IMR-90 (cell line): ENCODE results near the gene MUC5AC. TPM values are rescaled to one million over a fixed set of nuclear protein-coding genes. Genes with fewer than 3 reads are reported as not detected.

Experiments
- ATAC-seq: fragments of 200-7000 bp; cut with Tn5 transposase; 2 replicates; pipeline ENCODE4 v1.9.1; 2020; ENCODE audit warnings: low read depth, mild to moderate bottlenecking, moderate library complexity
- BruUV-seq: library from RNA; stranded (reverse); fragments of 400-500 nt; replicated peaks from 2 replicates; lab custom pipeline; 2021; lab: Mats Ljungman, UMichigan
- CTCF ChIA-PET: fragments of 300-600 bp; formaldehyde crosslinking; extraction: SDS; loops from one replicate; lab custom pipeline; 2021; ENCODE audit warnings: antibody characterized with exemption; lab: Yijun Ruan, JAX
- POLR2A ChIA-PET: fragments of 300-600 bp; sonication (Branson Sonifier 250); formaldehyde crosslinking; loops from one replicate; lab custom pipeline; 2022; ENCODE audit warnings: antibody characterized with exemption; ENCODE audit not compliant: unreplicated experiment; lab: Charles Lee
- DNase-seq: peaks from one replicate; pipeline ENCODE4 v3.0.0; 2013
- H2AFZ ChIP-seq: replicated peaks from 2 replicates; pipeline ENCODE3; 2013; ENCODE audit warnings: low read length, mild to moderate bottlenecking; ENCODE audit not compliant: poor library complexity
- H2AK5ac ChIP-seq: 2 replicates; pipeline ENCODE4 v1.6.1; 2013; ENCODE audit warnings: low read depth, low read length, inconsistent platforms
- H2AK9ac ChIP-seq: replicated peaks from 2 replicates; pipeline ENCODE3; 2013; ENCODE audit warnings: mild to moderate bottlenecking, low read depth, low read length, moderate library complexity; ENCODE audit not compliant: poor library complexity
- H2BK120ac ChIP-seq: 2 replicates; pipeline ENCODE4 v1.6.1; 2013; ENCODE audit warnings: low read depth, low read length, inconsistent platforms
- H2BK15ac ChIP-seq: 3 replicates; pipeline ENCODE4 v1.6.1; 2013; ENCODE audit warnings: low read depth, low read length, inconsistent platforms
- H2BK20ac ChIP-seq: 2 replicates; pipeline ENCODE4 v1.6.1; 2013; ENCODE audit warnings: low read depth, mild to moderate bottlenecking, inconsistent platforms, low read length, moderate library complexity
- H2BK5ac ChIP-seq: 2 replicates; pipeline ENCODE4 v1.6.1; 2013; ENCODE audit warnings: mild to moderate bottlenecking, low read depth, low read length, inconsistent platforms; ENCODE audit not compliant: poor library complexity, severe bottlenecking
- H3K14ac ChIP-seq: replicated peaks from 2 replicates; pipeline ENCODE4 v1.6.1; 2013; ENCODE audit warnings: low read depth, low read length, inconsistent platforms
- H3K18ac ChIP-seq: 2 replicates; pipeline ENCODE4 v1.6.1; 2013; ENCODE audit warnings: low read depth, low read length, control low read depth
- H3K23ac ChIP-seq: 2 replicates; pipeline ENCODE4 v1.6.1; 2013; ENCODE audit warnings: low read depth, low read length, inconsistent platforms
- H3K27ac ChIP-seq: 2 replicates; pipeline ENCODE4 v1.5.1; 2013; ENCODE audit warnings: mild to moderate bottlenecking, control low read depth, low read length; ENCODE audit not compliant: insufficient read depth
- H3K27me3 ChIP-seq: 2 replicates; pipeline ENCODE4 v1.6.1; 2013; ENCODE audit warnings: low read length; ENCODE audit not compliant: control insufficient read depth, insufficient read depth
- H3K36me3 ChIP-seq: 2 replicates; pipeline ENCODE4 v1.6.1; 2013; ENCODE audit warnings: low read length, mixed read lengths; ENCODE audit not compliant: control insufficient read depth, insufficient read depth
- H3K4ac ChIP-seq: 2 replicates; pipeline ENCODE4 v1.6.1; 2013; ENCODE audit warnings: low read depth, low read length, inconsistent platforms
- H3K4me1 ChIP-seq: 2 replicates; pipeline ENCODE4 v1.6.1; 2013; ENCODE audit warnings: low read length, mixed read lengths; ENCODE audit not compliant: control insufficient read depth, insufficient read depth
- H3K4me2 ChIP-seq: 2 replicates; pipeline ENCODE4 v1.6.1; 2013; ENCODE audit warnings: low read depth, mild to moderate bottlenecking, control low read depth, low read length, moderate library complexity
- H3K4me3 ChIP-seq: 2 replicates; pipeline ENCODE4 v1.5.1; 2013; ENCODE audit warnings: low read depth, mild to moderate bottlenecking, control low read depth, low read length, moderate library complexity; ENCODE audit not compliant: insufficient read depth
- H3K56ac ChIP-seq: 2 replicates; pipeline ENCODE4 v1.6.1; 2013; ENCODE audit warnings: low read length, inconsistent platforms; ENCODE audit not compliant: insufficient read depth; ENCODE audit errors: extremely low read depth
- H3K79me1 ChIP-seq, 2 experiments: 2 replicates each; pipeline ENCODE4 v1.6.1; 2013; ENCODE audit warnings: low read length in 2 of 2, inconsistent platforms in 1 of 2, low read depth in 1 of 2
- H3K9ac ChIP-seq: 2 replicates; pipeline ENCODE4 v1.6.1; 2013; ENCODE audit warnings: low read depth, low read length, control low read depth
- H3K9me1 ChIP-seq: 2 replicates; pipeline ENCODE4 v1.6.1; 2013; ENCODE audit warnings: low read length, inconsistent platforms; ENCODE audit not compliant: insufficient read depth
- H3K9me3 ChIP-seq: 2 replicates; pipeline ENCODE4 v1.6.1; 2013; ENCODE audit warnings: low read length; ENCODE audit not compliant: control insufficient read depth, insufficient read depth
- H4K20me1 ChIP-seq: 2 replicates; pipeline ENCODE4 v1.6.1; 2013; ENCODE audit warnings: low read length, inconsistent platforms; ENCODE audit not compliant: insufficient read depth
- H4K5ac ChIP-seq: 2 replicates; pipeline ENCODE4 v1.6.1; 2013; ENCODE audit warnings: mild to moderate bottlenecking, low read depth, low read length, control low read depth
- H4K8ac ChIP-seq, 2 experiments: 2 replicates each; pipeline ENCODE4 v1.6.1; 2013; ENCODE audit warnings: low read depth in 2 of 2, low read length in 2 of 2, control low read depth in 1 of 2, inconsistent platforms in 1 of 2
- H4K91ac ChIP-seq: 2 replicates; pipeline ENCODE4 v1.6.1; 2013; ENCODE audit warnings: low read depth, low read length, inconsistent platforms; ENCODE audit not compliant: insufficient read depth
- CEBPB ChIP-seq: IDR thresholded peaks from 2 replicates; pipeline ENCODE4 v1.6.1; 2012; ENCODE audit warnings: low read depth, low read length, improper control_type of control experiment
- CHD1 ChIP-seq: IDR thresholded peaks from 2 replicates; pipeline ENCODE4 v1.6.1; 2012; ENCODE audit warnings: low read depth, low read length, improper control_type of control experiment
- CTCF ChIP-seq: conservative IDR thresholded peaks from 2 replicates; pipeline ENCODE4 v1.5.1; 2012; ENCODE audit warnings: mild to moderate bottlenecking, low read depth, low read length, improper control_type of control experiment
- ELK1 ChIP-seq: fragments of 150-350 bp; IDR thresholded peaks from 2 replicates; pipeline ENCODE4 v1.6.1; 2016; ENCODE audit warnings: low read depth, mild to moderate bottlenecking, low read length, moderate library complexity, borderline replicate concordance
- FOS ChIP-seq: fragments of 150-350 bp; IDR thresholded peaks from 2 replicates; pipeline ENCODE4 v1.6.1; 2016; ENCODE audit warnings: low read depth, low read length
- MXI1 ChIP-seq: IDR thresholded peaks from 2 replicates; pipeline ENCODE4 v1.6.1; 2012; ENCODE audit warnings: low read depth, mild to moderate bottlenecking, low read length, moderate library complexity, borderline replicate concordance
- NFE2L2 ChIP-seq: fragments of 150-350 bp; IDR thresholded peaks from 2 replicates; pipeline ENCODE4 v1.6.1; 2016; ENCODE audit warnings: low read depth, mild to moderate bottlenecking, low read length
- RFX5 ChIP-seq: IDR thresholded peaks from 2 replicates; pipeline ENCODE4 v1.8.0; 2012; ENCODE audit warnings: low read depth, mild to moderate bottlenecking, low read length, moderate library complexity
- SMC3 ChIP-seq: fragments of 150-350 bp; IDR thresholded peaks from 2 replicates; pipeline ENCODE4 v1.6.1; 2016; ENCODE audit warnings: low read depth, mild to moderate bottlenecking, antibody characterized with exemption, low read length, moderate library complexity
- WGBS, 2 experiments: methylation state at CpG; one replicate each; pipeline versions ENCODE4 v1.1.5 to v1.1.7; 2013; ENCODE audit warnings: missing lambda C conversion rate in 2 of 2; ENCODE audit not compliant: insufficient read length in 1 of 2; ENCODE audit errors: extremely low coverage in 2 of 2; 5-methylcytosine and 5-hydroxymethylcytosine counted together
- dilution Hi-C: fragments of 300-500 bp; cut with HindIII; formaldehyde crosslinking; loops from one replicate; pipeline ENCODE4 v1.14.3; 2018; ENCODE audit warnings: low sequenced_read_pairs; ENCODE audit not compliant: unreplicated experiment
- in situ Hi-C: fragments of 300-500 bp; cut with MboI; formaldehyde crosslinking; loops from 3 replicates; pipeline ENCODE4 v1.14.3; 2019; ENCODE audit warnings: low sequenced_read_pairs, inconsistent platforms, mixed read lengths
- intact Hi-C: fragments of 100-400 bp; cut with micrococcal nuclease; formaldehyde crosslinking; loops from 2 replicates; pipeline ENCODE4 v1.10.0; 2022
- polyA plus RNA-seq, 3 experiments: library from polyadenylated mRNA; depleted of rRNA; stranded (reverse); fragments of >200 nt; gene quantifications; 2 replicates each; pipeline ENCODE4 v1.2.3, GENCODE V29; 2012; ENCODE audit warnings: low replicate concordance in 1 of 3
- total RNA-seq: library from RNA; depleted of rRNA; stranded (reverse); fragments of >200 nt; gene quantifications from 2 replicates; pipeline ENCODE4 v1.2.3, GENCODE V29; 2012

The MUC5AC gene
- total and polyA plus RNA-seq, 2 of the 4 experiments (the other 2 are of a cell fraction) = 0.02 TPM; not detected in 1

- TF ChIP-seq CTCF = no peak
Observed at GRCh38 chr11:1109918-1110705, 47.6 kb upstream of the MUC5AC start (continued).

GRCh38 chr11:1111545-1112212 is 46.1 kb upstream of the MUC5AC start:
- Histone ChIP-seq H4K91ac (no peak overlapping the region), H3K79me1 (no peaks in the 10 kb centered on the region), H4K5ac (no peak overlapping the region), H3K4me1 (no peaks in the 10 kb centered on the region), H3K23ac (no peak overlapping the region), H3K14ac (no peak overlapping the region), H3K4me3 (no peak overlapping the region), H4K20me1 (no peaks in the 10 kb centered on the region), H3K27ac (no peak overlapping the region), H3K18ac (no peak overlapping the region), H3K36me3 (no peaks in the 10 kb centered on the region), H4K8ac (no peak overlapping the region), H3K56ac (no peak overlapping the region), H3K27me3 (peaks cover 17% of the 10 kb centered on the region; the same call in 1 of the 2 replicates), H3K9ac (no peak overlapping the region), H2AK5ac (no peak overlapping the region), H2BK120ac (no peak overlapping the region), H2BK15ac (no peak overlapping the region), H3K9me3 (no peaks in the 10 kb centered on the region), H2BK5ac (no peak overlapping the region), H2BK20ac (no peak overlapping the region), H3K4me2 (no peak overlapping the region), H3K4ac (no peak overlapping the region), H2AK9ac (no peak overlapping the region), H2AFZ (no peak overlapping the region), H3K9me1 (no peaks in the 10 kb centered on the region)
- in situ Hi-C loops = no loop called here
- ChIA-PET CTCF (no interaction called here), POLR2A (no interaction called here)
- dilution Hi-C loops = no loop called here
- no peak for DNase-seq
- WGBS, 2 experiments = 79% methylated on average over 3 of the region's 10 CpGs; no CpG with 5 or more reads in 1 of the 2 experiments
- BruUV-seq = no TSS peak
- no peak for ATAC-seq
- intact Hi-C loops = no loop called here
- TF ChIP-seq CEBPB (no peak), FOS (no peak), SMC3 (no peak), ELK1 (no peak), CTCF (no peak), MXI1 (no peak), NFE2L2 (no peak), RFX5 (no peak), CHD1 (no peak)
